HFFc6 (cell line): Measurements from ENCODE around the gene SMAD5. TPM values are rescaled to one million over a fixed set of nuclear protein-coding genes. Genes with fewer than 3 reads are reported as not detected.

Experiments
- DNase-seq: peaks from one replicate; pipeline ENCODE4 v3.0.0-alpha.2; 2018
- H3K27ac Mint-ChIP-seq: 2 replicates; pipeline ENCODE4 v1.8.0; 2020; ENCODE audit warnings: mild to moderate bottlenecking, mixed read lengths
- H3K27me3 Mint-ChIP-seq: 2 replicates; pipeline ENCODE4 v1.8.0; 2021; ENCODE audit warnings: mild to moderate bottlenecking, moderate library complexity, mixed read lengths; ENCODE audit not compliant: insufficient read depth
- H3K36me3 Mint-ChIP-seq: 2 replicates; pipeline ENCODE4 v1.8.0; 2021; ENCODE audit warnings: low read depth, mixed read lengths
- H3K4me1 Mint-ChIP-seq: 2 replicates; pipeline ENCODE4 v1.8.0; 2020; ENCODE audit warnings: low read depth, mixed read lengths
- H3K4me3 Mint-ChIP-seq: 2 replicates; pipeline ENCODE4 v1.8.0; 2020; ENCODE audit warnings: mild to moderate bottlenecking, moderate library complexity, mixed read lengths
- H3K9me3 Mint-ChIP-seq: 2 replicates; pipeline ENCODE4 v1.8.0; 2020; ENCODE audit warnings: mild to moderate bottlenecking, mixed read lengths
- total RNA-seq, 6 experiments: library from RNA; stranded (reverse); fragmentation: NEBNext Ultra II Directional; extraction: Animal tissue kit (Norgen Biotek cat#: 25700); gene quantifications; 2 replicates in 1 of 6; 3 replicates in 5 of 6; pipeline ENCODE4 v1.2.3, GENCODE V29; 2021
- TF ChIP-seq, protein P1 (sequence below): fragments of 200-600 bp; sonication (generic); IDR thresholded peaks from 2 replicates; pipeline ENCODE4 v1.5.0; 2021; ENCODE audit warnings: antibody characterized with exemption, mild to moderate bottlenecking

SMAD5 gene
- total RNA-seq, 6 experiments from 2014 or later: 54.9 to 66.9 (median 62.6) TPM

DNA sequence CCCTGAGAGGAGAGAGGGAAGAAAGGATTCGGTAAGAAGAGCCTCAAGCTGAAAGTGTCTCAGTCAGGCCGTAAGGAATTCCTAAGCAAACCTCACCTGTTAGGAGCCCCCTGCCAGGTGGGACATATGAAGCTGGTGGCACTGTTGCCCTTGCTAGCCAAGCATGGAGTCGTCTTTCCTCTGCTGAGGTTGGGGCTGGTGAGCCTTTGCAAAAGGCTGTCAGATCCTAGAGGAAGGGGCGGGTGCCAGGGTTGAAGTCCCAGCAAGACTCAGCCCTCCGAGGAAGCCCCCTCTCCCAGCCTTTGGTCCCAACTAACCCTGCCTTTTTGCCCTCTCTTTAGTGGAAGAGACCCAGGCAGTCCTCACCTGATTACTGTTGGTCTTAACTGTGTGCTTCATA, 65.8 kb downstream of the SMAD5 start:
- no peaks in the 10 kb centered on the region for H3K36me3 Mint-ChIP-seq
- no peak overlapping the region for H3K4me3 Mint-ChIP-seq
- TF ChIP-seq, protein P1, sequence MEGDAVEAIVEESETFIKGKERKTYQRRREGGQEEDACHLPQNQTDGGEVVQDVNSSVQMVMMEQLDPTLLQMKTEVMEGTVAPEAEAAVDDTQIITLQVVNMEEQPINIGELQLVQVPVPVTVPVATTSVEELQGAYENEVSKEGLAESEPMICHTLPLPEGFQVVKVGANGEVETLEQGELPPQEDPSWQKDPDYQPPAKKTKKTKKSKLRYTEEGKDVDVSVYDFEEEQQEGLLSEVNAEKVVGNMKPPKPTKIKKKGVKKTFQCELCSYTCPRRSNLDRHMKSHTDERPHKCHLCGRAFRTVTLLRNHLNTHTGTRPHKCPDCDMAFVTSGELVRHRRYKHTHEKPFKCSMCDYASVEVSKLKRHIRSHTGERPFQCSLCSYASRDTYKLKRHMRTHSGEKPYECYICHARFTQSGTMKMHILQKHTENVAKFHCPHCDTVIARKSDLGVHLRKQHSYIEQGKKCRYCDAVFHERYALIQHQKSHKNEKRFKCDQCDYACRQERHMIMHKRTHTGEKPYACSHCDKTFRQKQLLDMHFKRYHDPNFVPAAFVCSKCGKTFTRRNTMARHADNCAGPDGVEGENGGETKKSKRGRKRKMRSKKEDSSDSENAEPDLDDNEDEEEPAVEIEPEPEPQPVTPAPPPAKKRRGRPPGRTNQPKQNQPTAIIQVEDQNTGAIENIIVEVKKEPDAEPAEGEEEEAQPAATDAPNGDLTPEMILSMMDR: no peak
- H3K27me3 Mint-ChIP-seq: peaks cover 28% of the 10 kb centered on the region
- H3K27ac Mint-ChIP-seq: no peak overlapping the region
- no peaks in the 10 kb centered on the region for H3K9me3 Mint-ChIP-seq
- DNase-seq: no peak
- no peaks in the 10 kb centered on the region for H3K4me1 Mint-ChIP-seq

DNA sequence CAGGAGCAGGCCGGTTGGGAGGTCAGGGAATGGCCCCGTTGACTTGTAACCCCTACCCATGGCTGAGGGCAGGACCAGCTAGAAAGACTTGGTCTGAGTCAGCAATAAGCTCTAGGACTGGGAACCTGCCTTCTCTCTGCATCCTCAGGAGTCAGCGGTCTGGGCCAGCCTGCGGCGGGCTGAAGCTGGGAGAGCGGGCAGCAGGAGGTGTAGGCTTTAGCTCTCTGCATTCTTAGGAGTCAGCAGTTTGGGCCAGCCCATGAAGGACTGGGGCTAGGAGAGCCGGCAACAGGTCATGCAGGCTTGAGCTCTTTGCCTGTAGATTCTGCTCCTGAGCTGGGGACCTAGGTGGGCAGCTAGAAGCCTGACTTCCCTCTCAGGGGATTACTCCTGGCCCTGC, 66.8 kb downstream of the SMAD5 start:
- TF ChIP-seq, protein P1: no peak
- Mint-ChIP-seq H3K27ac (no peak overlapping the region), H3K36me3 (no peaks in the 10 kb centered on the region), H3K9me3 (no peaks in the 10 kb centered on the region), H3K4me3 (no peak overlapping the region), H3K27me3 (peaks cover 21% of the 10 kb centered on the region), H3K4me1 (no peaks in the 10 kb centered on the region)
- no peak for DNase-seq

DNA sequence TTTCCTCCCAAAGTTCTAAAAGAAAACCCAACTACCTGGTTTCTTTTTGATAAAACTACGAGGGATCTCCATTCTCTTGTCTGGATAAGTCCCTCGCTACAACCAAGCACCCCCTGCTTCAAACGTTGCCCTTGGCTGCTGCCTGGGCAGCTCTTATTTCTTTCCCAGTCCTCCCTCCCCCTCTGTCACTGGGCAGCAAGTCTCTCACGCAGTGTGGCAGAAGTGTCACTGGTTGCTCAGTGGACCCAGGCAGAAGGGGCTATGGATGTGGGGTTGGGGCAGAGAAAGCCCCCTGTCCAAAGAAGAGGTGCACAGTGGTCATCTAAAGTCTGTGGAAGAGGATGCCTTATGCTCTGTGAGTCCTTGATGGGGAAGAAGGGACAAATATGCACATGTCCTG, 67.5 kb downstream of the SMAD5 start:
- H3K4me3 Mint-ChIP-seq: no peak overlapping the region
- DNase-seq: no peak
- no peaks in the 10 kb centered on the region for H3K4me1 Mint-ChIP-seq
- peaks cover 17% of the 10 kb centered on the region for H3K27me3 Mint-ChIP-seq
- H3K36me3 Mint-ChIP-seq: no peaks in the 10 kb centered on the region
- H3K9me3 Mint-ChIP-seq: no peaks in the 10 kb centered on the region
- H3K27ac Mint-ChIP-seq: no peak overlapping the region
- TF ChIP-seq, protein P1: no peak

DNA sequence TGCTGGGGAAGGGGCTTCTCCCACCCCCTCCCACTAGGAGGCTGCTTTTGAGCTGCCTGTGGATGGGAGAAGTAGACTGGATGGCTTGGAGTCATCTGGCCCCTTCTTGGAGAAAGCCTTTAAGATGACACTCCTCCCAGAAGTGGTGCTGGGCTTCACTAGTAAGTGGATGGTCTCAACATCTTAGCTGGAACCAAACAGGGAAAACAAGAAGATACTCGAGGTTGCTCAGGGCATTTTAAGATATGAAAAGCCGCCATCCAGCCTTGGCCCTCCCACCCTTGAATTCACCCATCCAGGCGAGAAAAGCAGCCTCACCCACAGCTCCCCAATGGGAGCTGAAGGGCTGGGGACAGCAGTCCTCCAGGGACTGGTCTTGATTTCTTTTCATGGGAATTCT, 68.1 kb downstream of the SMAD5 start:
- no peaks in the 10 kb centered on the region for H3K36me3 Mint-ChIP-seq
- H3K27ac Mint-ChIP-seq: no peak overlapping the region
- H3K4me1 Mint-ChIP-seq: no peaks in the 10 kb centered on the region
- H3K9me3 Mint-ChIP-seq: no peaks in the 10 kb centered on the region
- H3K4me3 Mint-ChIP-seq: no peak overlapping the region
- peaks cover 17% of the 10 kb centered on the region for H3K27me3 Mint-ChIP-seq
- TF ChIP-seq, protein P1: no peak
- DNase-seq: no peak

DNA sequence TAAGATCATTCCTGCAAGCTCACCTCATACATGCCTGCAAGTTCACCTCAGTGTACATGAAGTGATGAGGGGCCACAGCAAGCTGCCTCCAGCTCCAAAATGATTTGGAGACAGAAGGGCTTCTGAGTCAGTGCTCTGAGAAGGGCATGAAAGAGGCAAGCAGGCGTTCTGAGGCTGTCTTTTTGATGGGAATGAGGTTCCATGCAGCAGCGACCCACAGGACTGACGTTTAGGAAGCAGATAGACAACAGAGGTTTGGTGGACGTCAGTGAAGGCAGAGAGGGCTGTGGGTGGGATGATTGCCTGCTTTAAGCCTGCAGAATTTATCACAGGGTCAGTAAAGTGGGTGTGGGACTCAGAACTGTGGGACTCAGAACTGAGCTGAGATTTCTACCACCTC, 69.2 kb downstream of the SMAD5 start:
- Mint-ChIP-seq H3K9me3 (no peaks in the 10 kb centered on the region), H3K27me3 (peaks cover 17% of the 10 kb centered on the region), H3K36me3 (no peaks in the 10 kb centered on the region), H3K4me1 (no peaks in the 10 kb centered on the region), H3K4me3 (no peak overlapping the region), H3K27ac (no peak overlapping the region)
- TF ChIP-seq, protein P1: no peak
- DNase-seq: no peak
